GM20431 (cell line): ENCODE data around the gene NPY4R2.
"Not testable (repeated sequence)": the region's sequence is repeated elsewhere in the genome, so short reads cannot be mapped to it uniquely, and the experiment has no call there.

ENCODE experiments used
- in situ Hi-C: fragments of 300-500 bp; cut with MseI, MboI; formaldehyde crosslinking; loops from one replicate; pipeline ENCODE4 v1.15.0; 2020; ENCODE audit warnings: low sequenced_read_pairs; ENCODE audit not compliant: unreplicated experiment

Gene NPY4R2

GRCh38 chr10:47927147-47927916, 8.9 kb downstream of the NPY4R2 start:
- in situ Hi-C loops: not testable (repeated sequence)

GRCh38 chr10:47928225-47928624, 9.8 kb downstream of the NPY4R2 start:
- in situ Hi-C loops: not testable (repeated sequence)

GRCh38 chr10:47932824-47933223, 14.4 kb downstream of the NPY4R2 start:
- in situ Hi-C loops: not testable (repeated sequence)

GRCh38 chr10:47933462-47933861, 15.0 kb downstream of the NPY4R2 start:
- in situ Hi-C loops: not testable (repeated sequence)

DNA sequence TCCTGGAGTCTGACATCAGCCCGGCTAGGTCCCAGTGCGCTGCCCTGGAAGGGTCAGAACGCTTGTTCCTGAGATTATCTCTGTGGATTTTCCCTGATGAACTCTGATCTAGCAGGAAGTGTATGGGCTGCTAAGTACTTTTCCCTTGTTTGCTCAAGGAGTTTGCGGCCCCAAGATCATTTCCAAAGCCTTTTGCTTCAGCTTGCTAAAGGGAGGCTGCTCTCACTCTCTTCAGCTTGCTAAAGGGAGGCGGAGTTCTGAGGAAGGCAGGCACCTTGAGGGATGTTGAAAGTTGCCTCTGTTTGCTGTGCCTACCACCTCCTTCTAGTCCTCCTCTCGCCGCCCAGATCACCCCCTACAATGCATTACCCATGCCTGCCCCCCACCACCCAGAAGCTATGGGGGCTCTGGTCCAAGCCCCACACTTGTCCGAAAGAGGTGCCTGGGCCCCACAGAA, 18.3 kb downstream of the NPY4R2 start:
- in situ Hi-C loops: not testable (repeated sequence)

GRCh38 chr10:47937634-47938033, 19.2 kb downstream of the NPY4R2 start:
- in situ Hi-C loops: not testable (repeated sequence)

GRCh38 chr10:47940821-47941220, 22.4 kb downstream of the NPY4R2 start:
- in situ Hi-C loops: not testable (repeated sequence)

DNA sequence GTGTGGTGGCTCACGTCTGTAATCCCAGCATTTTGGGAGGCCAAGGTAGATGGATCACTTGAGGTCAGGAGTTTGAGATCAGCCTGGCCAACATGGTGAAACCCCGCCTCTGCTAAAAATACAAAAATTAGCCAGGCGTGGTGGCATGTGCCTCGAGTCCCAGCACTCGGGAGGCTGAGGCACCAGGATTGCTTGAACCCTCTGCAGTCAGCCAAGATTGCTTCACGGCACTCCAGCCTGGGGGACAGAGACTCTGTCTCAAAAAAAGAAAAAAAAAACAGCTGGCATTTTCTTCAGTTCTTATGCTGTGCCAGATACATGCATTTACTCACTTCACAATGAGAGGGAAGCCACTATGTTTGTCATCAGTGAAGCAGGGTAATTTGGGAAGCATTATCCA, 22.9 kb downstream of the NPY4R2 start:
- in situ Hi-C loops: not testable (repeated sequence)

DNA sequence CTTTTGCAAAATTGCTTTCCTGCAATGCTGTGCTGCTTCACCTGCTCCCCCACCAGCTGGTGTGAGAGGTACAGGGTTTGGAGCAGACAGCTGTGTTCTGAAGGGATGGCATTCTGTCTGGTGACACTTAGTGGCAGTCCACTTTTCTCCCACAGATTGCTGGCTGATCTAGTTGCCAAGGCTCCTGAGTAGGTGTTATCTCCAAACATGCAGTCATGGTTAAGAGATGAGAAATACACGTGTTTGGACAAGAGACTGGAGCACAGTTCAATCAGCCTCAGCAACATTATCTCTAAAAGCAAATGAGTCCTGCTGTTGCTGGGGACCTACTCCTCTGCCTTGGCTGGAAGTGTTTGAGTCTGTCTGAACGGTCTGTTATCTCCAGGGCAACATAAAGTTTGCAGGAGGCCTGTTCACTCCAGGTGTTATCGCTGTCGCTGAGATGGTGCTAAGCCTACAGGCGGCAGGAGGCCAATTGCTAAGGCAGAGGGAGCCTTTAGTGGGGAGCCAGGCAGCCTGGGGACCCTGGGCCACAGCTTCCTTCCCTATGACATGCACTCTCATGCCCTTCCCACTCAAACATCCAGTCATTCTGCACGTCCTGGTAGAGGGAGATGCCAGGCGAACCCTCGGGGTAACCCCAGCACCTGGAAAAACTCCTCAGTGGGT, 24.0 kb downstream of the NPY4R2 start:
- in situ Hi-C loops: not testable (repeated sequence)

DNA sequence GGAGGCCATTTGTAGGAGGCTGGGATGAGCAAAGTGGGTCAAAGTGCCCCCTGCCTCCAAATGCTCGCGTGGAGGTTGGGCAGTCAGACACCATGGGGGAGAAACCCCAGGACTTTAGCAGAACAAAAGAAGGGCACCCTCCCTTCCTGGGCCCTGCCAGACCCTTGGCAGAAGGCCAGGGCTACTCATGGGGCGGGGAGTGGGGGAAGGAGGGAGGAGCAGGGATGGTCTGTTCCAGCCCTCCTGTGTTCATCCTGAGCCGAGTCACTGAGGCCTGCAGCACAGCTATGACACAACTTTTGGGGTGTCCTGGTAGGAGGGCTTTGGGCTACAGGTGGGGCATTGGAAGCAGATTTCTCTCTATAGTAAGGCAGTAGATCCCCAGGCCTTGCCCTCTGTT, 24.9 kb downstream of the NPY4R2 start:
- in situ Hi-C loops: not testable (repeated sequence)

GRCh38 chr10:47947424-47947823, 29.0 kb downstream of the NPY4R2 start:
- in situ Hi-C loops: not testable (repeated sequence)

DNA sequence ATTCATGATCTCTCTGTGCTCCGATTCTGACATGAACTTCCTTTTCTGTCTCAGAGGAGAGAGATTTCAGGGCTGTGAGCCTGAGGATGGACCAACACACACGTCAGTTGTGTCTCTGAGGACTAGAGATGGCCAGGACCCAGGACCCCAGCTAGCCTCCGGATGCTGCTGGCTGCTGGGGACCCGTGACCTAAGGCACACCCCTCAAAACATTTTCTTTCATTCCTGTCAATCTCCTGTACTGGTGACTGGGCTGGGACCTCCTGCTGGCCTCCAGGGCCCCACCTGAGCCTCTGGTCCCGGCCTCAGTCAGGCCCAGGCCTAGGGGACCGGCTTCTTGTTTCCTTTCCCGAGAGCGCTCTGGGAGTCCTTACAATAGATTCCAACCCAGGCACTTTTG, 38.7 kb downstream of the NPY4R2 start:
- in situ Hi-C loops: not testable (repeated sequence)

DNA sequence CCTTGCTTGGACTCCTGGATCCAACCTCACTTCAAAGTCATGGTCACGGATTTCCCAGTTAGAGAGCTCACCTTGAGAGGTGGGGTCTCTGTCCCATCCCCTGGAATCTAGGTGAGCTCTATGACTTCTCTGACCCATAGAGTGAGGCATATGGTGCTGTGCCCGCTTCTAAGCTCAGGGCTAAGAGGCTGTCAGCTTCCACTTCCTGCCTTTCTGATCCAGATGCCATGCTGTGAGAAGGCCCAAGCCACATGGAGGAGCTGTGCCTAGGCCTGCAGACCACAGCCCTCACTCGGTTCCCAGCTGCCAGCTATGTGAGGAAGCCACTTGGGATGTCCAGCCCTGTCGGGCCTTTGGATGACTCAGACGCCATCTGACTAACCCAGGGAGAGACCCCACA, 41.2 kb downstream of the NPY4R2 start:
- in situ Hi-C loops: not testable (repeated sequence)

DNA sequence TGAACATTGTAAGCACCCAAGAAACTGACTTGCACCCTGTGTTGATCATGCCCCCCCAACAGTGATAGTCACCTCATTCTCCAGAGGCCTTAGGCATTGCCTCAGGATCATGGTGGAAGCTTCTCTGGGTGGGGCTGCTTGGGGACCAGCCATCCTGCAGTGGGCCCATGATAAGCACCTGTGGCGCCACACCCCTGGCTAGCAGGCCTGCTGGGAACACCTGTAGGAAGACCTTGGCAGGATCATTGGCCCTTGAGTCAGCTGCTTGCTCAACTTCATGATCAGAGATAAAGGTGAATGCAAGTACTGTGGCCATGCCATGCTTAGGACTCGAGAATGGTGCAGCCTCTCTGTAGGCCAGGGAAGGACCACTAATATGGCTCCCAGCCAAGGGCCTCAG, 42.2 kb downstream of the NPY4R2 start:
- in situ Hi-C loops: not testable (repeated sequence)

DNA sequence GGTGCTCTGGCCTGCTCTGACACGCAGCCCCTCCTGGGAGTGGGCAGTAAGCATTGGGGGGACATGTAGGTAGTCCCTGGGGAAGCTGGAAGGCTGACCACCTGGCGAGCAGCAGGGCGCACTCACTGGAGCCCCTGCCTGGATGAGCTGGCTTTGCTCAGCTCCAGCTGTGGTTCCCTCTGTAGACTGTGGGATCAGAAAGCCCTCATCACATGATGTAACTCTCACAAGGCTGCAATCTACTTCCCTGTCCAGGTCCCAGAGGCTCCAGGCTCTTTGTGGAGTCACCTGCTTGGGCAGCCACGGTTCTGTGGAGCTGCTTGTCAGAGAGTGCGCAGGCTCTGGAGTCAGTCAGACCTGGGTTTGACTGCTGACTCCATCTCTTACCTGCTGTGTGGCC, 44.3 kb downstream of the NPY4R2 start:
- in situ Hi-C loops: not testable (repeated sequence)

DNA sequence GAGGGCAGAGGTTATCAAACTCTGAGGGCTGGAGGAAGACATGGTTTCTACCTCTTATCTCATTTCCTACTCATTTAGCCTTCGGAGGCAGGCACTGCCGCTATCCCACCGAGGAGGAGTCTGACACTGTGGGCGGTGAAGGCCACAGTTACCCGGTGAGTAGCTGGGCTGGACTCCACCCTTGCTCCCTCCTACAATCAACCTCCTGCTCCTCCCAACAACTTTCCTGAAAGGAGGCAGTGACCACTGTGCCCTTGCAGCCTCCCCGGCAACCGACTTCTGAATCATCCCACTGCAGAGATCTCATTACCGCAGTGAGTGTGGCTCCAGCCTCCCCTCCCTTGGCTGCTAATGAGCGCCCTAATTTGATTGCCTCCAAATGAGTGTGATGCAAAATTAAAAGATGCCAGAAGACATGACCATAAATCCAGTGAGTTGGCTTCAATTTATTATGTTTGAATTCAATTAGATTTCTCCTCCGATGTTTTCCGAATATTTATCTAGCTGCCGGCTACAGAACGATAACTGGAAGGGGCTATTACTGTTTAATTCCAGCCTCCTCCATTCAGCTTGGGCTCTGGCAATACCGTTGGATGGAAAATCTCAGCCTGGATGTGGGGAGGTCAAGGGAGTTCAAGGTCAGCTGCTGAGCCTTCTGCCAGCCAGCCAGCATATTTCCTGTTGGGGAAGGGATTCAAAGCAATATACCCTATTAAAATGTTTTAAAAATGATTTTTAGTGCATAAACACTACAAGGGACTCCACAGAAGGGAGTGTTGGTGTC, 46.0 kb downstream of the NPY4R2 start:
- in situ Hi-C loops: not testable (repeated sequence)

DNA sequence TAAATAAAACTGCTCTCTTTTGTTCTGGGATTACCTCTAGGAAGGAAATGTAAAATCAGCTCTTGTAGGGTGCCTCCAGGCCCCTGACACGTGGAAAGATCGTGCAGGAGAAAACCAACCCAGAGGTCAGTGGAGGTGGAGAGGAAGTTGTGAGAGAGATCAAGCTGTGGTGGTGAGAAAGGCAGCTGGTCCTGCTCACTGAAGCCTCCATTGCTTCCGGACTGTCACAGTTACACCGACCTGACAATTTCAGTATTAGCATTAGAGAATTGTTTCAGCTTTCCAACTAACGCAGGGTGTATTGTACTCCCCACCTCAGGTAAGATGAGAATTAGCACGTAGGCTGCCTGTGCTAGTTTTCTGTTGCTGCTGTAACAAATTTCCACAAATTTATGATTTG, 50.5 kb downstream of the NPY4R2 start:
- in situ Hi-C loops: not testable (repeated sequence)

- in situ Hi-C loops: not testable (repeated sequence)
Observed at GRCh38 chr10:47970047-47970446, 51.6 kb downstream of the NPY4R2 start.

GRCh38 chr10:47971598-47971997, 53.1 kb downstream of the NPY4R2 start:
- in situ Hi-C loops: not testable (repeated sequence)

DNA sequence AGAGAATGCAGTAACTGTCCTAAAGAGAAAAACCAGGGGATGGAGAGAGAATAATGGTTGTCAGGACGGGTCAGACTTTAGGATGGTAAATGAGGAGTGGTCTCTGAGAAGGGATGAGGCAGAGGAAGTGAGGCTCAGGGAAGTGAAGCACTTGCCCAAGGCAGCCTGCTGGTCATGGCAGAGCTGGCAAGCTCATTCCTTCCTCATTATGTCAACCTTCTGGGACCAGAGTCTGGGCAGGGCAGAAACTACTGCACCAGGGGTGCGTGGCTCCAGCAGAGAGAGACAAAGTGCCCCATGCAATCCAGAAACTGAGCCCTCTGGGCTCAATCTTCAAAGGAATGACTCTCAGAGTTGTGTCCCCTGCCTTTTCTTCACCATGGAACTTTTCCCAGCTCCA, 53.6 kb downstream of the NPY4R2 start:
- in situ Hi-C loops: not testable (repeated sequence)
